OCI-LY7 (cell line): Measurements from ENCODE around the gene RGPD3.

Experiments used
- EZH2phosphoT487 ChIP-seq: fragments of 200-600 bp; sonication (generic); IDR thresholded peaks from 2 replicates; pipeline ENCODE4 v1.6.1; 2018; ENCODE audit warnings: low read depth, borderline replicate concordance, mild to moderate bottlenecking, mixed run types, antibody characterized with exemption, low read length, moderate library complexity, mixed read lengths
- TF ChIP-seq, protein P1 (sequence below): fragments of 200-600 bp; sonication (generic); conservative IDR thresholded peaks from 2 replicates; pipeline ENCODE4 v1.5.1; 2014; ENCODE audit warnings: mild to moderate bottlenecking, antibody characterized with exemption, low read length, moderate library complexity, mixed read lengths

DNA sequence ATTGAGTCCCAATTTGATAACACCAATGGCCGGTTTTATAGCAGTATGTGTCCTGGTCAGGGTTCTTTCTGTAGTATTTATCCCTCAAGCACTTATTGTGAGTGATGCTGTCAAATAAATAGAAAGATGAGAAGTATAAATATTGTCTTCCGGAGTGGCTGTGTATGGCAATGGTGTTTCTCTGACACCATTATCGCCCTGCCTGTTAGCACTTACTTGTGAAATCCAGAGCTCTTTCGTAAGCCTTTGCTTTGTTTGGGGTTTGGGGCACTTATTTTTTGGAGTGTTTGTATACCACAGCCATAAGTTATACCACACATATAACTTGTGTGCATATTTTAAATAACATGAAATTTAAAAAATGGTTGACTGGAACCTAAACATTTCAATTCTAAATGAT lies 48.2 kb upstream of the RGPD3 start:
- TF ChIP-seq, protein P1, sequence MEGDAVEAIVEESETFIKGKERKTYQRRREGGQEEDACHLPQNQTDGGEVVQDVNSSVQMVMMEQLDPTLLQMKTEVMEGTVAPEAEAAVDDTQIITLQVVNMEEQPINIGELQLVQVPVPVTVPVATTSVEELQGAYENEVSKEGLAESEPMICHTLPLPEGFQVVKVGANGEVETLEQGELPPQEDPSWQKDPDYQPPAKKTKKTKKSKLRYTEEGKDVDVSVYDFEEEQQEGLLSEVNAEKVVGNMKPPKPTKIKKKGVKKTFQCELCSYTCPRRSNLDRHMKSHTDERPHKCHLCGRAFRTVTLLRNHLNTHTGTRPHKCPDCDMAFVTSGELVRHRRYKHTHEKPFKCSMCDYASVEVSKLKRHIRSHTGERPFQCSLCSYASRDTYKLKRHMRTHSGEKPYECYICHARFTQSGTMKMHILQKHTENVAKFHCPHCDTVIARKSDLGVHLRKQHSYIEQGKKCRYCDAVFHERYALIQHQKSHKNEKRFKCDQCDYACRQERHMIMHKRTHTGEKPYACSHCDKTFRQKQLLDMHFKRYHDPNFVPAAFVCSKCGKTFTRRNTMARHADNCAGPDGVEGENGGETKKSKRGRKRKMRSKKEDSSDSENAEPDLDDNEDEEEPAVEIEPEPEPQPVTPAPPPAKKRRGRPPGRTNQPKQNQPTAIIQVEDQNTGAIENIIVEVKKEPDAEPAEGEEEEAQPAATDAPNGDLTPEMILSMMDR: no peak
- no peak for TF ChIP-seq EZH2phosphoT487
